T47D (cell line): ENCODE measurements around the gene CLDN5.

Experiments
- DNase-seq, 2 experiments: peaks; one replicate each; pipeline versions ENCODE4 v3.0.0 to v3.0.0-alpha.2; 2011 to 2012; ENCODE audit warnings: low read depth in 1 of 2, low spot score in 1 of 2
- JUND ChIP-seq: IDR thresholded peaks from 2 replicates; pipeline ENCODE4 v1.6.1; 2012; ENCODE audit warnings: low read depth
- in situ Hi-C: cut with HindIII; loops from 2 replicates; pipeline ENCODE4 v1.10.0; 2016; ENCODE audit warnings: low sequenced_read_pairs, low pct_unique_long_range_greater_than_20kb

CLDN5 gene

DNA sequence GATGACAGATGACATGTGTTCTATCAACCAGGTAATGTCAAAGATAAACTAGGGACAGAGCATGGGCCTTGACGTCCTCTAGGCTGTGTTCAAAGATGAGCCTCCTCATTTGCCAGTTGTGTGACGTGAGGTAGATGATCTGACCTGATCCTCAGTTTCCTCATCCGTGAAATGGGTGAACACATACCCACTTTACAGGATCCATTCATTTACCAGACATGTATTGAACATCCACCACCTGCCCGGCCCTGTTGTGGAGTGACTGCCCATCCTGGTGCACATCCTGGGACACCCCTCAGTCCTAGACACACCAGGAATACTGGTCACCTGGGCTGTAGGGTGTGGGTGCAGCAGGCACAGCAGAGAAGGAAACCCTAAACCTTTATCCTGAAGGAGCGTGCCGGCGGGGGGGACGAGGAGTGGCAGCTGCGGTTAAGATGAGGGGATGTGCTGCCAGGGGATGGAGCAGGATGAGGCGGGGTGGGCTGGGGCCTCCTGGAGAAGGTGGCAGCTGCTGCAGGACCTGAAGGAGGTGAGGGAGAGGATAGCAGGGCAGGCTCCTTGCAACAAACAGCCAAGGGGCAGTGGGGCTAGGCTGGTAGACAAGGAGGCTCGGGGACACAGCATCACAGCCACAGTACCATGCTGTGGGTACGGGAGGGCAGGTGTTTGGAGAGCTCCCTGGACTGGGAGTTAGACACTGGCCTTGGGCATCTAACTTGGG, 8.4 kb downstream of the CLDN5 start:
- no peak for DNase-seq
- TF ChIP-seq JUND: no peak
- in situ Hi-C loops: no loop called here

DNA sequence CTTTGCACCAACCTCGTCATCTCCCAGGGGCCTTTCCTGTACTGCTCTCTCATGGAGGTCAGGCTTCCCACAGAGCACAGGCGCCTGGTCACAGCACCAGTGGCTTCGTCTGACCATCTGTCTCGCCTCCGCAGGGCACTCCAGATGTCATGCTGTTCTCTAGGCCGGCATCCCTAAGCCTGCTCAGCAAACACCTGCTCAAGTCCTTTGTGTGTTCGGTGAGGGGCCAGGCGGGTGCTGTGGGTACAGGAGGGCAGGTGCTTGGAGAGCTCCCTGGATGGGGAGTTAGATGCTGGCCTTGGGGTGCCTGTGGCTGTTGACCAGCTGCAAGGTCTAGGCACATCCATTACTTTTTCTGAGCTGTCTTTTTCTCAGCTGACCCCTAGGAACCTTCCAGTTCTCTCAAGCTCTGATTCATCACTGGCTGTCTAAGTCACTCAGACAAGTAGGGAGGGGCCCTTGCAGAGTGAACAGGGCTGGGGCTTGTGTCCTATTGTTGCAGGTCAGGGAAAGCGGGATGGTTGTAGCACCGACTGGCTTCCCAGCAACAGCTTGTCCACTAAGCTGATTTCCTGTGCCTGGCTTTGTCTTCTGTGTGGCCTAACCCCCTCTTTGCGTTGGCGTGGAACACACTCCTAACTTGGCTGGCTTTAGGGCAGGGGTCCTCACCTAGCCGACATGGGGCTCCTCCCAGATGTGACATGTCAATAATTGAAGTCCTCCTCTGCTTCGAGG, 9.2 kb downstream of the CLDN5 start:
- DNase-seq: no peak
- in situ Hi-C loops: no loop called here
- TF ChIP-seq JUND: no peak

DNA sequence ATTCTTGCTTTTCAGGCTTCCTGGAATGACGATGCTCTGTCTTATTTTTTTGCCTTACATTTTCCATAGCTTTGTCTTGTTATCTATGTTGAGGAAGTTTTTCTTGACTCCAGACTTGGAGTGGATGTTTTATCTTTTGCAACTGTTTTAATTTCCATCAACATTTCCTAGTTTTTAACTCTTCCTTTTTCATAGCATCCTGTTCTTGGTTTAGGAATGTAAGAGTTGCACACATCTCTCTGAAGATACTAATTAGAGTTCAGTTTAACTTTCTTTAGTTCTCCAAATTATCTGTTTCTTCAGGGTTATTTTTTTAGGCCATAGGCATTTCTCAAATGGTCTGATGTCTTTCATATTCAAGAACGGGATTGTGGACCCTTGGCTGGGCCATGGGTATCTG, 10.4 kb downstream of the CLDN5 start:
- in situ Hi-C loops: no loop called here
- DNase-seq: no peak
- no peak for TF ChIP-seq JUND

DNA sequence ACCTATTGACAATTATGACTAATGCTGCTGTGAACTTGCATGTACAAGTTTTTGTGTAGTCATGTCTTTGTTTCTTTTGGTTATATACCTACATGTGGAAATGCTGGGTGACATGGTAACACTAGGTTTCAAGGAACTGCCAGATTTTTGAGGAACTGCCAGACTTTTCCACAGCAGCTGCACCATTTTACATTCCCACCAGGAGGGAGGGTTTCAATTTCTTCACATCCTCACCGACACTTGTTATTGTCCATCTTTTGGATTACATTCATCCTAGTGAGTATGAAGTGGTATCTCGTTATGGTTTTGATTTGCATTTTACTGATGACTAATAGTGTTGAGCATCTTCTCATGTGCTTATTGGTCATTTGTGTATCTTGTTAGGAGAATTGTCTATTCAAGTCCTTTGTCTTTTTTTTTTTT, 13.3 kb downstream of the CLDN5 start:
- in situ Hi-C loops: no loop called here
- no peak for DNase-seq
- TF ChIP-seq JUND: no peak

DNA sequence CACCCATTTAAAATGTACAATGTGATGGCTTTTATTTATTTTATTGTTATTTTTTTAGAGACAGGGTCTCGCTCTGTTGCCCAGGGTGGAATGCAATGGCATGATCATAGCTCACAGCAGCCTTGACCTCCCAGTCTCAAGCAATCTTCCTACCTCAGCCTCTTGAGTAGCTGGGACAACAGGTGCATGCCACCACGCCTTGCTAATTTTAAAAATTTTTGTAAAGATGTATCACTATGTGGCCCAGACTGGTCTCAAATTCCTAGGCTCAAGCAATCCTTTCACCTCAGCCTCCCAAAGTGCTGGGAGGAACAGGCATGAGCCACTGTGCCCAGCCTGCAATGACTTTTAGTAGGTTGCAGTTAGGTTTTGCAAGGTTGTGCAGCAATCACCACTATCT, 14.3 kb downstream of the CLDN5 start:
- in situ Hi-C loops: no loop called here
- TF ChIP-seq JUND: no peak
- DNase-seq: no peak

DNA sequence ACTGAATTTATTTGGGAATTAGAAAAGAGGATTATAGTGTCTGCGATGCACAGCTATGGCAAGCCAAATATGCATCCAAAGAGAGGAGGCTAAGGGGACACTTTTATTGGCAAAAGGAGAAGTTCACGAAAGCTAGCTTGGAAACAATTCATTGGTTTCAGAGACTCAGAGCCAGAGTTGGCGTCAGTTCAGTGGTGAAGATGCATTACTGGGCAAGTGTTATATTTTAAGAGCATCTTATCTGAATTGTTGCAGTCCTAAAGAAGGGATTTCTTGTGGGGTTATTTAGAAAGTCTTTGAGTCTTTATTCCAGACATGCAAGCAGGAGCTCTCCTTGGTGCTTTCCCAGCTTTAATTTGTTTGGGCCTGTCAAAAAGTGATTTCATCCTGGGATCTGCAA, 15.0 kb downstream of the CLDN5 start:
- no peak for TF ChIP-seq JUND
- in situ Hi-C loops: no loop called here
- no peak for DNase-seq

DNA sequence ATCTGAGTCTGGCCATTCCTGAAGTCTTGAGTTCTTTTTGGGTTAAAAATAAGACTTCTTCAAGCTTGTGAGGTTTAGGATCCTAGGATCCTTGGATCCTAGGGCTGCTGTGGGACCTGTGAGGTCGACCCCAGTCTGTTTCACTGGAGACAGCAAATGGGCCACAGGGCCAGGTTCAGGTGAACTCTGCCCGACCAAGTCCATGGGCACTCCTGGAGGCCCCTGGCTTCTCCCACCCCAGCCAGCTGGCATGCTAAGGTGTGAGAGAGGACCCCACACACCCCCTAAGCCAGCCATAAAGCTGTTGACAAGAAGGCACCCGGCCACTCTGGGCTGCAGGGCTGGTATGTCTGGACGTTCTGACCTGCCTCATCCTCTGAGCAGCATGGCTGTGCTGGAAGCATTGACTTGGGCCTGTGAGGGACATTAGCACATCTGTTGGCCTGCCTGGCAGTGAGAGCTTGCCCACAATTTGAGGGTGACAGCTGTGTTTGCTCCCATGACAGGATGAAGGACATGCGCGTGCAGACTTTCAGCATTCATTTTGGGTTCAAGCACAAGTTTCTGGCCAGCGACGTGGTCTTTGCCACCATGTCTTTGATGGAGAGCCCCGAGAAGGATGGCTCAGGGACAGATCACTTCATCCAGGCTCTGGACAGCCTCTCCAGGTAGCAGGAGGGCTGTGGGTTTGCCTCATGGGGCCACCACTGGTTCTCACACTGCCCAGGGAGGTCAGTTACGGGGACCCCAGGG, 16.0 kb downstream of the CLDN5 start:
- DNase-seq: no peak
- TF ChIP-seq JUND: no peak
- in situ Hi-C loops: no loop called here

DNA sequence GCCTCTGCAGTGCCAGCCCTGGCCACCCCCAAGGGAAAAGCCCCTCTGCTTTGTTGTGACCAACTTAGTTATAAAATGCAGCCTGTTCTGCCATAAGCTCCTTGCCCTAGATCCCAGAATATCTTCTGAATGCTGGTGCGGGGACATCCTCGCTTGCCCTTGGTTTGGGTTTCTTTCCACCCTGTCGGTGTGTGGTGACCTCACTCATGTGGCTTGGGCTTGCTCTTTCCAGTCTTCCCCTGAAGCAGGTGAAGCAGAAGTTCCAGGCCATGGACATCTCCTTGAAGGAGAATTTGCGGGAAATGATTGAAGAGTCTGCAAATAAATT, 16.7 kb downstream of the CLDN5 start:
- DNase-seq: no peak
- TF ChIP-seq JUND: no peak
- in situ Hi-C loops: no loop called here

DNA sequence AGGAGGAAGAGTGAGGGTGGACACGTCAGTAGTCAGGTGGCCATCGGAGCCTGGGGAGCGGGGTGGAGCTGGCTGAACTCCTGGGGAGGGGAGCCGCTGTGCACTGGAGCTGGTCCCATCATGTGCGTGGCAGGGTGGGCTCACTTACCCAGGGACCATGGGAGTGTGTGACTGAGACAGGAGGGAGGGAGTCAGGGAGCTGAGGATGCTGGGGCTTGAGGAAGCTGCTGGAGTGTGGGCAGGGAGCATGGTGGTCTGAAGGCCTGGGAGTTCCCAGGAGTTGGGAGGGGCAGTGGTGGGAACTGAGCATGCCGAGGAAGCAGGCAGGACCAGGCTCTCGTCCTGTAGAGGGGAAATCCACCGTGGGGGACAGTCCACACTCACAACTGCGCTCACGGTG, 18.0 kb downstream of the CLDN5 start:
- no peak for DNase-seq
- in situ Hi-C loops: no loop called here
- TF ChIP-seq JUND: no peak

DNA sequence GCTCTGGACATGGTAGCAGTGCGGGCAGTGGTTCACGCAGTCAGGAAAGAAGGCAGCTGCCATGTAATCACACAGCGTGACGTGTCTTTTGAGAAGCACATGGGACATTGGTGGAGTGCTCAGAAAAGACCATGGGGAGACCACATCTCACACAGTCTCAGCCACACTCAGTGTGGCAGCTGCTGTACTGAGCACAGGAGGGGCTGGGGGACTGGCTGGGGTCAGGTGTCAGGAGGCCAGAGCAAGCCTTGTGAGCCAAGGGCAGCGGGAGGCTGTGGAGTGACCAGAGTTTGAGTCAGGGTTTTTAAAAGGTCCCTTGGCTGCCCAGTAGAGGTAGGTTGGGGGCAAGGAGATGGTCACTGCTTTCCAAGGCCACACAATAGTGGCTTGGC, 18.5 kb downstream of the CLDN5 start:
- DNase-seq: no peak

DNA sequence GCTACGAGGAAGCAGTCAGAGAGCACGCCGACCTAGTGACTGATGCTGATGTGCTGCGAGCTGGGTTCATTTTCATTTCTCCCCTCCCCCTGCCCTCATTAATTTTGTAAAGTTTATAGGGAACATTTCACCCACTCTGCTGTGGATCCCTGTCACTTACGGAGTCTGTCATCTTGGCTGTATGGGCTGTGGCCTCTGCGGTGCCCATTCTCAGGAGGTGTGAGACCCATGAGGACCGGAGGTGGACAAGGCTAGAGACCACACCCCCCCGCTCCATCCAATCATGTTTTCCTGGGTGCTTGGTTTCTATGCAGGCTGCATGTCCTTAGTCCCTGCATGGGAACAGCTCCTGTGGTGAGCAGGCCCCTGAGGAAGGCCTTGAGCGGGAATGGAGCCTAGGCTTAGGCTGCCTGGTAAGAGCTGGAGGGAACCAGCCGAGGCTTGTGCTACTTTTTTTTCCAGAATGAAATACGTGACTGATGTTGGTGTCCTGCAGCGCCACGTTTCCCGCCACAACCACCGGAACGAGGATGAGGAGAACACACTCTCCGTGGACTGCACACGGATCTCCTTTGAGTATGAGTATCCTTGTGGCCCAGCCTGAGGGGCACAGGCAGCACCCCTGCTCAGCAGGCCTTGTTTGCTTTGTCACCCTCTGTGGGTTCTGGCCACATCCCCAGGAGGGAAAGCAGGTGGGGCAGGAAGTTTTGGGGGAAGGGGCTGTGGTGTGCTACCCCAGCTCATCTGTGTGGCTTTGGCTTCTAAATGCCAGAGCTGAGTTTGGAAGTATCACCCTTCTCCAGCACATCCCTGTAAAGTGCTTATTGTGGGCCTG, 19.1 kb downstream of the CLDN5 start:
- DNase-seq: no peak
- TF ChIP-seq JUND: no peak
- in situ Hi-C loops: no loop called here

More for the DNA sequence above, 18.5 kb downstream of the CLDN5 start:
- in situ Hi-C loops: no loop called here
- no peak for TF ChIP-seq JUND

DNA sequence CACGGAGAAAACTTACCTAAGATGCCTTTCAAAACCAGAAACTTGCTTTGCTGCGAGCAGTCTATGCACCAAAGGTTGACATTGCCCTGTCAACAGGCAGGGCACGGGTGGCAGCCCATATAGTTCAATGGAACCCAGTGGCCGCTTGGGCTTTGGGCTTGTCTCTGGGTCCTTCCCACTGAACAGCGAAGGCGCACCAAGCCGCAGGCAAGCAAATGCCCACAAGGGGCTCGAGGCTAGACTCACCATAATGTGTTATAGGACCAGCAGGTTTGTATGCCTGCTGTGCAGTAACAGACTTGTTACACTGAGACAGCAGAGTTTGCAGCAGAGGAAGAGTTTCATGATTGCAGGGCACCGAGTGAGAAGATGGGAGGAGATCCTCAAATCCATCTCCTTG, 20.3 kb downstream of the CLDN5 start:
- in situ Hi-C loops: no loop called here
- TF ChIP-seq JUND: no peak
- DNase-seq: no peak
